ENCODE measurements around the gene AKAP6. TPM values are rescaled to one million over a fixed set of nuclear protein-coding genes. Genes with fewer than 3 reads are reported as not detected.

AKAP6 gene
- total RNA-seq, 1 experiment from 2014 or later: 1.1 TPM

DNA sequence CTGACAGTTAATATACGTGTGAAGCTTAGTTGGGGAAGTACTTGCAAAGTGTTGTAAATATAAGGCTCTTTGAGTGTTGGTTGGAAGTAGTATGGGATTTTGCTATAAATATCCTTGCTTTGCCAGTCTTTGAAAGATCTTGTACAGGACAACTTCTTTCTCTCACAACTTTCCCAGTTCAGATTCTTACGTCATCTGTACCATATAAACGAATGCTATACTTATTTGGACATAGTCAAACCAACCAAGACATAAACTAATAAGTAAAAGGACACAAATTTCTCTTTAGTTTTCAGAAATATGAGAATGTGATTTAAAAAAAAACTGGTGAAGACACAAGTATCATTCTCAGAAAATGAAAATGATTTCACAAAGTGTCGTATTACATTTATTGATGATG lies 456.5 kb downstream of the AKAP6 start:
- no peak overlapping the region for H3K27ac ChIP-seq (ENCODE audit: insufficient read length, low read depth, low read length)
- H4K5ac ChIP-seq (ENCODE audit: insufficient read length, low read depth, low read length): no peak overlapping the region
- H3K9me3 Mint-ChIP-seq: peaks cover 3% of the 10 kb centered on the region in 2 experiments; a peak in 3 of 5 replicates
- no peak overlapping the region for H3K27ac Mint-ChIP-seq
- H3K4me3 Mint-ChIP-seq: no peak overlapping the region
- H2AFZ ChIP-seq (ENCODE audit: low read length): no peak overlapping the region
- H3K27me3 ChIP-seq (ENCODE audit: insufficient read depth, low read length): no peaks in the 10 kb centered on the region
- H3K4me2 ChIP-seq (ENCODE audit: insufficient read depth, insufficient read length, low read length): no peak overlapping the region
- H2BK12ac ChIP-seq (ENCODE audit: insufficient read length, low read depth, low read length): no peak overlapping the region
- no peak overlapping the region for H3K23ac ChIP-seq (ENCODE audit: insufficient read length, low read depth, low read length)
- no peak overlapping the region for H2BK120ac ChIP-seq (ENCODE audit: low read depth, low read length, poor library complexity, severe bottlenecking)
- H4K20me1 ChIP-seq (ENCODE audit: control insufficient read depth, insufficient read depth, insufficient read length): no peaks in the 10 kb centered on the region
- no peaks in the 10 kb centered on the region for H3K4me1 ChIP-seq (ENCODE audit: insufficient read depth, low read length)
- H3K9ac ChIP-seq (ENCODE audit: extremely low read depth, insufficient read length, low read length): no peak overlapping the region
- no peaks in the 10 kb centered on the region for H3K27me3 Mint-ChIP-seq (ENCODE audit: low read depth)
- H2AK5ac ChIP-seq (ENCODE audit: insufficient read length, low read length): no peak overlapping the region
- H4K8ac ChIP-seq (replicated peaks; ENCODE audit: insufficient read length, low read depth, low read length): no peak overlapping the region
- no peaks in the 10 kb centered on the region for H3K79me1 ChIP-seq (ENCODE audit: insufficient read depth, low read depth, low read length, poor library complexity, severe bottlenecking)
- H2BK5ac ChIP-seq (ENCODE audit: insufficient read length, low read length): no peak overlapping the region
- no peak overlapping the region for H2BK15ac ChIP-seq (ENCODE audit: low read depth, low read length)
- no peak overlapping the region for H3T11ph ChIP-seq (ENCODE audit: low read length)
- H3K79me2 ChIP-seq (ENCODE audit: insufficient read depth, low read length): no peaks in the 10 kb centered on the region
- DNase-seq: no peak
- peaks cover 0 to 2% (median 0%) of the 10 kb centered on the region in 3 experiments; a peak in 1 of 7 replicates for H3K36me3 Mint-ChIP-seq (ENCODE audit: insufficient read depth in 1 of 3, low read depth in 3 of 3)
- no peak overlapping the region for H3K56ac ChIP-seq (ENCODE audit: insufficient read length, low read depth, low read length)
- no peak overlapping the region for H3K18ac ChIP-seq (ENCODE audit: insufficient read length, low read depth, low read length)
- H3K14ac ChIP-seq (ENCODE audit: insufficient read depth, low read length): no peak overlapping the region
- H3K4me1 Mint-ChIP-seq: no peaks in the 10 kb centered on the region
- no peak overlapping the region for H2BK20ac ChIP-seq (ENCODE audit: low read depth, low read length, poor library complexity, severe bottlenecking)
- TF ChIP-seq, protein P1, sequence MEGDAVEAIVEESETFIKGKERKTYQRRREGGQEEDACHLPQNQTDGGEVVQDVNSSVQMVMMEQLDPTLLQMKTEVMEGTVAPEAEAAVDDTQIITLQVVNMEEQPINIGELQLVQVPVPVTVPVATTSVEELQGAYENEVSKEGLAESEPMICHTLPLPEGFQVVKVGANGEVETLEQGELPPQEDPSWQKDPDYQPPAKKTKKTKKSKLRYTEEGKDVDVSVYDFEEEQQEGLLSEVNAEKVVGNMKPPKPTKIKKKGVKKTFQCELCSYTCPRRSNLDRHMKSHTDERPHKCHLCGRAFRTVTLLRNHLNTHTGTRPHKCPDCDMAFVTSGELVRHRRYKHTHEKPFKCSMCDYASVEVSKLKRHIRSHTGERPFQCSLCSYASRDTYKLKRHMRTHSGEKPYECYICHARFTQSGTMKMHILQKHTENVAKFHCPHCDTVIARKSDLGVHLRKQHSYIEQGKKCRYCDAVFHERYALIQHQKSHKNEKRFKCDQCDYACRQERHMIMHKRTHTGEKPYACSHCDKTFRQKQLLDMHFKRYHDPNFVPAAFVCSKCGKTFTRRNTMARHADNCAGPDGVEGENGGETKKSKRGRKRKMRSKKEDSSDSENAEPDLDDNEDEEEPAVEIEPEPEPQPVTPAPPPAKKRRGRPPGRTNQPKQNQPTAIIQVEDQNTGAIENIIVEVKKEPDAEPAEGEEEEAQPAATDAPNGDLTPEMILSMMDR (conservative IDR thresholded peaks at IDR 0.05): no peak
- H3K9me3 ChIP-seq (ENCODE audit: control insufficient read depth, low read depth, low read length): no peaks in the 10 kb centered on the region
- H3K4ac ChIP-seq (ENCODE audit: low read depth, low read length): no peak overlapping the region
- WGBS (ENCODE audit: extremely low coverage, insufficient read length, low lambda C conversion rate): no CpG with 5 or more reads among the region's 4 CpGs
- H3K23me2 ChIP-seq (ENCODE audit: insufficient read length, low read depth, low read length, poor library complexity, severe bottlenecking): no peaks in the 10 kb centered on the region
- no peak overlapping the region for H4K91ac ChIP-seq (ENCODE audit: insufficient read length, low read depth, low read length)

Data from H9 (cell line).